IPS DF 4.7 (cell line): ENCODE results near the gene CTNNA1.
"Not testable (repeated sequence)": the region's sequence is repeated elsewhere in the genome, so short reads cannot be mapped to it uniquely, and the experiment has no call there.

Experiments
- DNase-seq: peaks from one replicate; pipeline ENCODE4 v3.0.0-alpha.2; 2013; ENCODE audit warnings: low spot score; ENCODE audit errors: extremely low read depth

Gene CTNNA1, protein sequence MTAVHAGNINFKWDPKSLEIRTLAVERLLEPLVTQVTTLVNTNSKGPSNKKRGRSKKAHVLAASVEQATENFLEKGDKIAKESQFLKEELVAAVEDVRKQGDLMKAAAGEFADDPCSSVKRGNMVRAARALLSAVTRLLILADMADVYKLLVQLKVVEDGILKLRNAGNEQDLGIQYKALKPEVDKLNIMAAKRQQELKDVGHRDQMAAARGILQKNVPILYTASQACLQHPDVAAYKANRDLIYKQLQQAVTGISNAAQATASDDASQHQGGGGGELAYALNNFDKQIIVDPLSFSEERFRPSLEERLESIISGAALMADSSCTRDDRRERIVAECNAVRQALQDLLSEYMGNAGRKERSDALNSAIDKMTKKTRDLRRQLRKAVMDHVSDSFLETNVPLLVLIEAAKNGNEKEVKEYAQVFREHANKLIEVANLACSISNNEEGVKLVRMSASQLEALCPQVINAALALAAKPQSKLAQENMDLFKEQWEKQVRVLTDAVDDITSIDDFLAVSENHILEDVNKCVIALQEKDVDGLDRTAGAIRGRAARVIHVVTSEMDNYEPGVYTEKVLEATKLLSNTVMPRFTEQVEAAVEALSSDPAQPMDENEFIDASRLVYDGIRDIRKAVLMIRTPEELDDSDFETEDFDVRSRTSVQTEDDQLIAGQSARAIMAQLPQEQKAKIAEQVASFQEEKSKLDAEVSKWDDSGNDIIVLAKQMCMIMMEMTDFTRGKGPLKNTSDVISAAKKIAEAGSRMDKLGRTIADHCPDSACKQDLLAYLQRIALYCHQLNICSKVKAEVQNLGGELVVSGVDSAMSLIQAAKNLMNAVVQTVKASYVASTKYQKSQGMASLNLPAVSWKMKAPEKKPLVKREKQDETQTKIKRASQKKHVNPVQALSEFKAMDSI

DNA sequence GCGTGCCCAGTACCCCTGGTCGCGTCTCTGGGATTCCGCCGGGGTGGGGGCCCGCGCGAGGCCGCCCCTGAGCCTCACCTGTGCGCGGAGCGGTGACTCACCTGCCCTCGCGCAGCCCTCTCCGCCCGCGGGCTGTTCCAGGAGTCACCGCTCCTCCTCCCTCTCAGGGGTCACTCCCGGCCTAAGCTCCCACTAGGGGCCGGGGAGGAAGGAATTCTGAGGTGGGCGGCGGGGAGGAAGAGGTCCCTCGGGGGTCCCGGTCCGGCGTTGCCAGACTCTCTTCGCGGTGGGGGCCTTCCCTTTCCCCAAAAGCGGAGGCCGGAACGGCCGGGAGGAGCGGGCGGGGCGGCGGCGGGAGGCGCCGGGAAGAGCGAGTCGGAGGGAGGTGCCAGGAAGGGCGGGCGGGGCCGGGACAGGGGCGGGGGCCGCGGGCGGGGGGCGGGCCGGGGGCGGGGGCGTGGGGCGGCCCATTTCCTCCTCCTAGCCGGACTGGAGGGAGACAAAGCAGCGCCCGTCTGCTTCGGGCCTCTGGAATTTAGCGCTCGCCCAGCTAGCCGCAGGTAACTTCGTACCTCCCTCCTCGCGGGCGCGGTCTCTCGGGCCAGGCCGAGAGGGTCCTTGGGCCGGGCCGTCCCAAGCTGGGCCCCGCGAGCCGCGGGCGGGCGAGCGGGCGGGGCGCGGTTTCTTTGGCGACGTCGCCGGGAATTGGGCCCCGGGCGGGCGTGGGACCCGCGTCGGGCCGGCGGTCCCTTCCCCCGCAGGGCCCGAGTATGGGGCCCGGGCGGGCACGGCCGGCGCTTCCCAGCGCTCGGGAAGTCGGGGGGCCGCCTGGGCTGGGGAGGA lies at the start of gene CTNNA1:
Gene CTNNA1, plus strand, starts transcription at position 475 of the 843 bp plus-strand sequence. CDS start 28,500 bp downstream, outside the sequence.
- DNase-seq = no peak

- DNase-seq = not testable (repeated sequence)
Observed at GRCh38 chr5:138703777-138704176, 49.4 kb upstream of the CTNNA1 start.

GRCh38 chr5:138705007-138705406 lies 48.2 kb upstream of the CTNNA1 start:
- DNase-seq = no peak

GRCh38 chr5:138705567-138705966 lies 47.7 kb upstream of the CTNNA1 start:
- no peak for DNase-seq

DNA sequence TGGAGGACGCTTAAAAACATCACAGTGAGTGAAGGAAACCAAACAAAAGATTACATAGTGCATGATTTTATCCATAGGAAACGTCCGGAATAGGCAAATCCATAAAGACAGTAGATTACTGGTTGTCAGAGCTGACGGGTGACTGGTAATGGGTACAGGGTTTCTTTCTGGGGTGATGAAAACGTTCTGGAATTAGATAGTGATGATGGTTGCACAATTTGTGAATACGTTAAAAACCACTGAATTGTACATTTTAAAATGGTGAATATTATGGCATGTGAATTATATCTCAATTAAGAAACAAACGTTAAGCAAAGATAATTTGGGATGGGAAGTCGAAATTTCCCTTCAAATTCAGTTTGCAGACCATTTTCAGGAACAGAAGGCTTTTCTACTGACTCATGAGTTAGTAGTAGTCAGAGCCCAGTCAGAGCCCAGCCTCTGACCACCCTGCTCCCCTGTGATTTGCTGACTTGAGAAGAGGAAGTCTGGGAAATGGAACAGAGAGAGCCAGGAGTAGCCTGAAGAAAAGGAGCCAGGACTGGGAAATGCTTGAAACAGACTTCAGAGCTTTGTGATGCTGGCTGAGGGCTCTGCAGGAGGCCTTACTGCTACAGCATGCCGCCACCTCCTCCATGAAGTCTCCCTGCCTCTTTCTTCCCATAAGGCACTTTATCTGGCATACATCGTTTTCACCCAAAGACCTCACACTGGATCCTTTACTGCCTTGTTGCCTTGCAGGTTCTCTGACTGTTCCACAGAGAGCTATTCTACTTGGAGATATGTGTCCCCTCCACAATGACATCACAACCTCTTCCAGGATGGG lies 46.4 kb upstream of the CTNNA1 start:
- no peak for DNase-seq

- no peak for DNase-seq
Observed at GRCh38 chr5:138708791-138709190, 44.4 kb upstream of the CTNNA1 start.

GRCh38 chr5:138709202-138709601 lies 44.0 kb upstream of the CTNNA1 start:
- no peak for DNase-seq

GRCh38 chr5:138711087-138711486 lies 42.1 kb upstream of the CTNNA1 start:
- DNase-seq = no peak

- no peak for DNase-seq
Observed at GRCh38 chr5:138711811-138712210, 41.4 kb upstream of the CTNNA1 start.

GRCh38 chr5:138712324-138712723 lies 40.9 kb upstream of the CTNNA1 start:
- no peak for DNase-seq

DNA sequence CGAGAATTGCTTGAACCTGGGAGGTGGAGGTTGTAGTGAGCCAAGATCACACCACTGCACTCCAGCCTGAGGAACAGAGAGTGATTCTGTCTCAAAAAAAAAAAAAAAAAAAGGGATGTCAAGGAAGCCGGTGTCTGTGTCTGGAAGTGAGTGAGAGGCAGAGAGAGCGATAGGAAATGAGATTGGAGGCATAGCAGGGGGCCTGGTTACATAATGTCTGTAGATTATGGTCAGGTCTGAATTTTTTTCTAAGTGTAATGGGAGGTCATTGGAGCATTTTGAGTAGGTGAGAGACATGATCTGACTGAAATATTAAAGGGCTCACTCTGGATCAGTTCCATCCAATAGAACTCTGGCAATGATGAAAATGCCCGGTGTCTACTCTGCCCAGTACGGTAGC lies 40.4 kb upstream of the CTNNA1 start:
- DNase-seq = no peak

GRCh38 chr5:138713247-138713646 lies 40.0 kb upstream of the CTNNA1 start:
- no peak for DNase-seq

DNA sequence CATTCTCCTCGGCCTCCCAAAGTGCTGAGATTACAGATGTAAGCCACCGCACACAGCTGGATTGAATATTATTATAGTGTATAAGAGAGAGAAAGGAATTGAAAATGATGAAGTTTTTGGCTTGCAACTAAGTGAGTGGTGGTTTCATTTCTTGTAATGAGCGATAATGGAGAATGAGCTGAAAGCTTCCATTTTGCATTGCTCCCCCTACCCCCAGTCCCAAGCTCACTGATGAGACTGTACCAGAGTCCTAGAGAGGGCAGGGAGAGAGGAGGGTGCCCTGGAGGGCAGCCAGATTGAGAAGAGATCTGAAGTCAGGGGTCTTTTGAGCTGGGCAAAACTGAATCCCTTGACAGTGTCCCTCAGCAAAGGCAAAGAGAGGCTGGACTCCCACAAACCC lies 38.5 kb upstream of the CTNNA1 start:
- no peak for DNase-seq

DNA sequence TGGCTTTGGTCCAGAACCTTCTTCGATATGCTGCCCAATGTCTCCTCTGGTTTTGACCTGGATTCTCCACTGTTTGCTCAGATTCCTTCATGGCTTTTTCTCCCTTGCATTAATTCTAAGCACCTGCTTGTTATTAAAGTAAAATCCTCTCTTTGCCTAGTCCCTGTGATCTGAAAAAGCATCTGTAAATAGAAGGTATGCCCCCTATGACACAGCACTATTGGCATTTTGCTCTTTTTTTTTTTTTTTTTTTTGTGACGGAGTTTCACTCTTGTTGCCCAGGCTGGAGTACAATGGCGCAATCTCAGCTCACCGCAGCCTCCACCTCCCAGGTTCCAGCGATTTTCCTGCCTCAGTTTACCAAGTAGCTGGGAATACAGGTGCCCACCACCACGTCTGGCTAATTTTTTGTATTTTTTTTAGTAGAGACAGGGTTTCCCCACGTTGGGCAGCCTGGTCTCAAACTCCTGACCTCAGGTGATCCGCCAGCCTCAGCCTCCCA lies 37.2 kb upstream of the CTNNA1 start:
- not testable (repeated sequence) for DNase-seq

GRCh38 chr5:138716456-138716924 lies 36.7 kb upstream of the CTNNA1 start:
- DNase-seq = no peak

DNA sequence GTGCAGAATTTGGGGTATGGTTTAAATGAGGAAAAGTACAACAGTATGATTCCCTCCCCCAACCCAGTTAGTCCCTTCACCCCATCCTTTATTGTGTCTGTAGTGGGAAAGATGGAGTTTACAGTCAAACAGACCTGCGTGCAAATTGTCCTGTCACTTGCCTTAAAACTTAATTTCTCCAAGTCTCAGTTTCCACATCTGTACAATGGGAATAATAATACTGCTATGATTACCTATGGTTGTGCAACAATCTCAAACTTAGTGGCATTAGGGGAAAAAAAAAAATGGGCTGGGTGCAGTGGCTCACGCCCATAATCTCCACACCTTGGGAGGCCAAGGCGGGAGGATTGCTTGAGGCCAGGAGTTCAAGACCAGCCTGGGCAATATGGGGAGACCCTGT lies 35.8 kb upstream of the CTNNA1 start:
- DNase-seq = no peak

DNA sequence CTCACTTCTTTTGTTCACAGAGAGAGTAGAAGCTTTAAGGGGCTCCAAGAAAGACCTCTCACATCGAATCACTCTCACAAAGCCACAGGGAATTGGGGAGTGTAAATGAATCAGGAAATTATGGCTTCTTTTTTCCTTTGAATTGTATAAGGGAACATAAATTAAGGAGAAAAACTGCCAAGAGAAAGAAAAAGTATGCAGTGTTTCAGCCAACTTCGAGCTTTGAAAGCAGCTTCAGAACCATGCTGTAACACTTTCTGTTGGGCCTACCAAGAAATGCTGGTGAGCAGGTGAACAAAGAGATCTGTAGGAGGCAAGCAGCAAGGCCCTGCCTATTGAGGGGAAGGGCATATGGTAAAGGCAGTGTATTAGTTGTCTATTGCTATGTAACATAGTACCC lies 33.4 kb upstream of the CTNNA1 start:
- DNase-seq = no peak

GRCh38 chr5:138720840-138721239 lies 32.4 kb upstream of the CTNNA1 start:
- no peak for DNase-seq

DNA sequence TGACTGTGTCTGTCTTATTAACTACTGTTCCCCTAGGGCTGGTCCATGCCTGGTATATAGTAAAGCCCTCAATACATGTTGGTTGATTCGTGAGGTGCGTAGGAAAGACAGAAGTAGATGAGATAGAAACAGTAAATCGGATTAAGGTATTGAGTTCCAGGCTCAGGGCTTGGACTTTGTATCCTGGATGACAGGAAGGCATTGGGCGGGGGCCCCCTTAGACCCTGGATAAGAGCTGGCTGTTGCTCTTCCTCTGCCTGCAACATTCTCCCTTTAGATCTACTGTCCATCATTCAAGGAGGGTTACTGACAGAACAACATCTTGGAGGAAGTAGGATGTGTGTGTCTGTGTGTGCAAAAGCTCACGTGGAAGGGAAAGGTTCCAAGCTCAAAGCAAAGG lies 31.2 kb upstream of the CTNNA1 start:
- no peak for DNase-seq

DNA sequence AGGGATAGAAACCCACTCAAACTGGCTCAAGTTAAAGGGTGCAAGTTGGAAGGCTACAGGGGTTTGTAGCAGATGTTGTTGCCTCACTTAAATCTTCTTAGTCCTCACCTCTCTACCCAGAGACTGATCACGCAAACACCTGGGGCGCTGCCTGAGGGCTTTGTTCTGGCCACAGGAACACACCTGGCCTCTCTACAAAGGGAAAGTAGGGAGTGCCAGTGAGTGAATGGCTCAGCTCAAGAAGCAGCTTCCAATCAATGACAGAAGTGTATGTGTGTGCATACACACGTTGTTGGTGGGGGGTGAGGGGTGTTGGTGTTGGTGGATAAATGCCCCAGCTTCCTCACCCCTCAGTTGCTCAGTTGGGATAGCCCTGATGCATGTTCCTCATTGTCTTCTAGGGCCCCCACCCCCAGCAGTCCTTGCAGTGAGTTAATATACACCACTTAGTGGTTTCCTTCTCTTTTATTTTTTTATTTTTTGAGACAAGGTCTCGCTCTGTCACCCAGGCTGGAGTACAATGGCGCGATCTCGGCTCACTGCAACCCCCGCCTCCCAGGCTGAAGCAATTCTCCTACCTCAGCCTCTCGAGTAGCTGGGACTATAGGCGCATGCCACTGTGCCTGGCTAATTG lies 30.6 kb upstream of the CTNNA1 start:
- no peak for DNase-seq
